Astrocyte of the spinal cord (primary cell): ENCODE results near the gene FBXO4.

ENCODE experiments used
- DNase-seq: peaks from one replicate; pipeline ENCODE4 v3.0.0; 2011; ENCODE audit warnings: low read depth, low spot score
- H3K4me3 ChIP-seq: 2 replicates; pipeline ENCODE4 v1.5.1; 2011; ENCODE audit warnings: low read depth, mild to moderate bottlenecking, low read length, moderate library complexity
- in situ Hi-C: cut with HindIII; loops from 2 replicates; pipeline ENCODE4 v1.10.0; 2017; ENCODE audit warnings: low sequenced_read_pairs
- TF ChIP-seq, protein P1 (sequence below): IDR thresholded peaks from 2 replicates; pipeline ENCODE4 v1.5.1; 2012; ENCODE audit warnings: low read depth, mild to moderate bottlenecking, low read length, inconsistent platforms

FBXO4 gene, protein sequence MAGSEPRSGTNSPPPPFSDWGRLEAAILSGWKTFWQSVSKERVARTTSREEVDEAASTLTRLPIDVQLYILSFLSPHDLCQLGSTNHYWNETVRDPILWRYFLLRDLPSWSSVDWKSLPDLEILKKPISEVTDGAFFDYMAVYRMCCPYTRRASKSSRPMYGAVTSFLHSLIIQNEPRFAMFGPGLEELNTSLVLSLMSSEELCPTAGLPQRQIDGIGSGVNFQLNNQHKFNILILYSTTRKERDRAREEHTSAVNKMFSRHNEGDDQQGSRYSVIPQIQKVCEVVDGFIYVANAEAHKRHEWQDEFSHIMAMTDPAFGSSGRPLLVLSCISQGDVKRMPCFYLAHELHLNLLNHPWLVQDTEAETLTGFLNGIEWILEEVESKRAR

GRCh38 chr5:41924872-41925554 is at the start of gene FBXO4:
Gene FBXO4 (plus strand): TSS chr5:41925281. CDS start chr5:41925310, 29 bp downstream.
- in situ Hi-C loops: no loop called here
- peak; percentile 83 for DNase-seq
- TF ChIP-seq, protein P1, sequence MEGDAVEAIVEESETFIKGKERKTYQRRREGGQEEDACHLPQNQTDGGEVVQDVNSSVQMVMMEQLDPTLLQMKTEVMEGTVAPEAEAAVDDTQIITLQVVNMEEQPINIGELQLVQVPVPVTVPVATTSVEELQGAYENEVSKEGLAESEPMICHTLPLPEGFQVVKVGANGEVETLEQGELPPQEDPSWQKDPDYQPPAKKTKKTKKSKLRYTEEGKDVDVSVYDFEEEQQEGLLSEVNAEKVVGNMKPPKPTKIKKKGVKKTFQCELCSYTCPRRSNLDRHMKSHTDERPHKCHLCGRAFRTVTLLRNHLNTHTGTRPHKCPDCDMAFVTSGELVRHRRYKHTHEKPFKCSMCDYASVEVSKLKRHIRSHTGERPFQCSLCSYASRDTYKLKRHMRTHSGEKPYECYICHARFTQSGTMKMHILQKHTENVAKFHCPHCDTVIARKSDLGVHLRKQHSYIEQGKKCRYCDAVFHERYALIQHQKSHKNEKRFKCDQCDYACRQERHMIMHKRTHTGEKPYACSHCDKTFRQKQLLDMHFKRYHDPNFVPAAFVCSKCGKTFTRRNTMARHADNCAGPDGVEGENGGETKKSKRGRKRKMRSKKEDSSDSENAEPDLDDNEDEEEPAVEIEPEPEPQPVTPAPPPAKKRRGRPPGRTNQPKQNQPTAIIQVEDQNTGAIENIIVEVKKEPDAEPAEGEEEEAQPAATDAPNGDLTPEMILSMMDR: peak; percentile 55
- H3K4me3 ChIP-seq: peak within 1 kb of the TSS; percentile 57

GRCh38 chr5:41876678-41877077 is 48.4 kb upstream of the FBXO4 start:
- TF ChIP-seq, protein P1: no peak
- DNase-seq: no peak
- H3K4me3 ChIP-seq: no peak overlapping the region
- in situ Hi-C loops: no loop called here

DNA sequence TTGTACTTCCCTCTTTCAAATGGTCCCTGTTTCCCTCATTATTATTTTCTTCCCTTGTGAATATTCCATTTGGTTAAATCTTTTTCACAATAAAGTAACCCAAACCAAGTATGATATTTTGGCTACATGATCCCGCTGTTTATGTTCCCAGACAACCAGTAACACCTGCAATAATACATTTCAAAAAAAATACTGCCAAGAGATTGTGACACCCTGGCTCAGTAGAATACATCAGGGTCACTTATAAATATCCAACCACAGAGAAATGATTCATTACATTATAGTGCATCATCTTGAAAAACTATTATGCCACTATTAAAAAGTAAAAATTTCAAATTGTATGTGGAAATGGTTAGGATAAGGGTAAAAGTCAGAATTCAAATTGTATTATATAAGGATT is 47.7 kb upstream of the FBXO4 start:
- in situ Hi-C loops: no loop called here
- no peak overlapping the region for H3K4me3 ChIP-seq
- TF ChIP-seq, protein P1: no peak
- no peak for DNase-seq

DNA sequence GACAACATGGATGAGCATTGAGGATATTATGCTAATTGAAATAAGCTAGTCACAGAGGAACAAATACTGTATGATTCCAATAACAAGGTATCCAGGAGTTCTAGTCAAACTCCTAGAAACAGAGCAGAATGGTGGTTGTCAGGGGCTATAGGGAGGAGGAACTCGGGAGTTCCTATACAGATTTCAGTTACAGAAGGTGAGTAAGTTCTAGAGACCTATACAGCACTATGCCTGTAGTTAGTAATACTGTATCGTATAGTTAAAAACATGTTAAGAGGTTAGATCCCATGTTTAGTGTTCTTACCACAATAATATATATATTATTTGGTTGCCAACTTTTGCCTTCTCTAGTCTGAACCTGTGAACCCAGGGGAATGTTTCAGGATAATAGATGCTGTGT is 46.9 kb upstream of the FBXO4 start:
- no peak for DNase-seq
- TF ChIP-seq, protein P1: no peak
- H3K4me3 ChIP-seq: no peak overlapping the region
- in situ Hi-C loops: no loop called here

DNA sequence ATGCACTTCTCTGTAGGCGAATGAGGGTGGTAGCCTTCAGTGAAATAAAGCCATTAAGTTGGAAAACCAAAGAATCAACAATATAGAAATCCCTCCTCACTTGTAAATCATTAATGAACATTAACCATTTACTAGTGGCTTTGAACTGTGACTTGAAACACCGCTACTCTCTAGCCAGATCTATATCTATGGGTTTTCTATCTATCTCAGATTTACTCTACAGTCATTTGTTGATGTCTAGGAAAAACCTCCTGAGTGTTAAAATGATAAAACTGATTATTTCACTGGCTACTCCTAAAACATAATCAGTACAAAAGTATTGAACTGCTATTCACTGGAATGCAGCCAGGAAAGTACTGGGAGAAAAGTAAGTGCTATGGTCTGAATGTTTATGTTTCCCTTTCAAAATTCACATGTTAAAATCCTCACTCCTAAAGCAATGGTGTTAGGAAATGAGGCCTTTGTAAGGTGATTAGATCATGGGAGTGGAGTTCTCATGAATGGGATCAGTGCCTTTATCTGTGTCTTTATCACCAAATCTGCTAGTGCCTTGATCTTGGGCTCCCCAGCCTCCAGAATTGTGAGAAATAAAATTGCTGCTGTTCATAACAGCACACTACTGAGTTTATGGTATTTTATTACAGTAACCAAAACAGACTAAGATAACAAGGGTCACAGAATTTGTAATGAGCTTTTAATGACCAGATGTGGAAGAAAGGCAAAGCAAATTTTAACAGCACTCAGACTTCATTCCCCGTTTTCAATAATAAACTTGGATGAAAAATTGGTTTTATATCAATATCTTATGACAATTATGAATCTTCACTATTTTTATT is 46.2 kb upstream of the FBXO4 start:
- H3K4me3 ChIP-seq: no peak overlapping the region
- TF ChIP-seq, protein P1: no peak
- no peak for DNase-seq
- in situ Hi-C loops: no loop called here

GRCh38 chr5:41882765-41883164 is 42.3 kb upstream of the FBXO4 start:
- in situ Hi-C loops: no loop called here
- H3K4me3 ChIP-seq: no peak overlapping the region
- DNase-seq: no peak
- TF ChIP-seq, protein P1: no peak
